Pons (tissue), 1 donor: Measurements from ENCODE around the gene MVD.

Experiments
- DNase-seq: peaks from one replicate; pipeline ENCODE4 v3.0.0-alpha.2; 2016; ENCODE audit warnings: low spot score

Gene MVD

DNA sequence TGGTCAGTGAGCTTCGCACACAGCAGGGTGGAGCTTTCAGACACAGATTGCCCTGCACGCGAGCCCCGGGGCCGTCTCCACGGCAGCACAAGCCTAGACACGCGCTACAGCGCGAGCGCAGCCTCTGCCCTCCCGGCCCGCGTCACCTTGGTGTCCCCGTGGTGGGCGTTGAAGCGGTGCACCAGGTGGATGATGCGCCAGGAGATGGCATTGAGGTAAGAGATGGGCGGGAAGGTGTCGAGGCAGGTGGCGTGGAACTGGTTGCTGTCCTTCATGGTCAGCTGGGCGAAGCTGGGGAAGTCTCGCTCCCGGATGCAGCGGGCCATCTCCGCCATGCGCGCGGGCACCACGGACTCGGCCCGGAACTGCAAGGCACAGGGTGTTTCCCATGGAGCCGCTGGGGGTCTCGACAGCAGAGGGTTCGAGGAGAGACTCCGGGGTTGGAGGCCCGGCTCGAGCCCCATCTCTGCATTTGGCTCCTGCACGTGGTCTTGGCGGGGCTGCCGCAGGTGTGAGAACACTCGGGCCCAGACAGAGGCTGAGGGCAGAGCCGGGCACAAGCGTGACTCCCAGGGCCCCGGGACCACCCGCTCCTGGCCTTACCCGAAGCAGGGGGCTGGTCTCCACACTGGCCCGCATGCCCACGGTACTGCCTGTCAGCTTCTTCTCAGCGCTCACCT is 7.7 kb downstream of the MVD start:
- DNase-seq = no peak

DNA sequence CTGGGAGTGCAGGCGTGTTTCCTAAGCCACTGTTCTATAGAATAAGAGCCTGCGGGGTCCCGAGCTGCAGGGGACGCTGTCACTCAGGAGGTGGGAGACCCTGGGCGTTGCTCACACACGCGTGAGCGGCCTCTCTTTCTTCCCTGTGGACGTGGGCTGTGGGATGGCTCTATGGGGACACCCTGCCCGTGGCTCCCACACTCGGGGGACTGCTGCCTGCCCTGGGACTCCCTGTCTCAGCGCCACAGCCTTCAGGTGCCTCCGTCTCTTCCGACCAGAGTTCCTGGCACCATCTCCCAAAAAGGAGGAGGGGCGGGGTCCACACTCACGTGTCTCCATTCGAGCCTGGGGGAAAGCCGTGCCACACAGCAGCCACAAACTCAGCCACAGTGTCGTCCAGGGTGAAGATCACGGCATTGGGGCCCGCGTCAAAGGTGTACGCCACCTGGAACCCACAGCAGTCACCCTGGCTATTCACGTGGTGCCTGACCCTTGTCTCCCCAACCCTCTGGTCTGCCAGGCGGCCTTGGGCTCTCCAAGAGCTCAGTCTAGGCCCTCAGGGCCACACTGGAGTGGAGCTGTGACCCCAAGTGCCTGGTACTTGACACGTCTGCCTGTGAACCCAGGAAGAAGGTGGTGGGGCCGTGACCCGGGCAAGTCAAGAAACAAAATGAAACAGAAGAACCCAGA is 8.4 kb downstream of the MVD start:
- DNase-seq = no peak

DNA sequence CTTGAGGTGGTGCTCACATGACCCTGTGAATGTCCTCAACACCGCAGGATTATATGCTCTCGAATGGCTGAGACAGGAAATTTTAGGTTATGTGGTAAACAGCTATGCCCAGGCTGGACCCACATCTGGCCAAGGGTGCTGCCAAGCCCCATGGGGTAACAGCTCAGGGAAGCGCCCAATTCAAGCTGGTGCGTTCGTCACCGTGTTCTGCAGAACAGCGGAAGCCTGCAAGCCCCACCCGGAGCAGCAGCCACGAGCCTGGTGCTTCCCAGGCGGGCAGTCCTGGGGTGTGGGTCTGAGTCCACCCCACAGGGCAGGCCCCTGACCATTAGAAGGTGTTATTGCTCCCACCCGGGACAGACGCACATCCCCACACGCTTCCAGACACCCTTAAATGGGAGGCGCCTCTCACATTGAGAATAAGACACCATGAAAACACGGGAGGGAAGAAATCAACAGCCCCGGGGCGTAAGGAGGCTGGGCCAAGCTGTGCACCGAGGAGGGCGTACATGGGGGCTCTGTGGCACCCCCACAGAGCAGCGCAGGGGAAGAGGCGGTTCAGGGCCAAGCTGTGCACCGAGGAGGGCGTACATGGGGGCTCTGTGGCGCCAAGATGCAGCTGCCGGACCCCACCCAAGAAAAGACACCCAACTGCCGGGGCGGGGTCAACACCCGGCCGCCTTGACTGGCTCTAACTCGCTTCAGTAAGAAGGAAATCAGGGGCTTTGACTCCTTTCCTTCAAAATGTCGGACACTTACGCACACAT is 9.1 kb downstream of the MVD start:
- DNase-seq = no peak

GRCh38 chr16:88653101-88653500 is 9.8 kb downstream of the MVD start:
- no peak for DNase-seq

GRCh38 chr16:88652762-88653063 is 10.2 kb downstream of the MVD start:
- no peak for DNase-seq

DNA sequence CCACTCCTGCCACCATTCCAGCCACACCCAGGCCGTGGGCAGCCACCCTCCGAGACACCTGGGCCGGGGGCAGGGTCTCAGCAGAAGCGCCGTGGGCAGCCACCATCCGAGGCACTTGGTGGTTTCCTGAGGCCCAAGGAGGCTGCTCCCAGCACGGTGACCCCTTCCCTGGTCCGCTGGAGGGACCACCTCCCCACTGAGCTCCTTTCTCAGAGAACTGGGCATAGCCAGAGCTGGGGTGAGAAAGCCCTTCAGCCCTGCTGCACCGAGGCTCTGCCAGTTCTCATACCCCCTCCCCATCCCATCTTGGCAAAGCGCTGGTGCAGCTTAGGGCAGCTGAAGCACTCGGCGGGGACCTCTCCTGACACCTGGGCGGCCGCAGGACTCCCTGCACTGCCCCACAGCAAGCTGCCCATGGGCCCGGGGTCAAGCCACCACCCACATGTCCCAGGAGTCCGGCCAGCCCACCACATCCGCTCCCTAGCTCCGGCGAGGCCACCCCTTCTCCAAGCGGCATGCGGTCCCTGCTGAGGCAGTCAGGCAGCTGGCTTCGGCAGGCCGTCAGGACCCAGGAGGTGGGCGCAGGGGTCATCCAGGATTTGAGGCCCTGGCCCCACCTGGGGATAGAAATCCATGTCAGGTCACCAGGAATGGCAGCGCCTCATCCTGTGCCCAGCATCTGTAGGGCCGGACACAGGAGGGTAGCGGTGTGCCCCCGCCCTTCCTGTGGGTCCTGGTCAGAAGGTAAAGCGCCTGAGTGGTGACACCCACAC is 10.7 kb downstream of the MVD start:
- no peak for DNase-seq

DNA sequence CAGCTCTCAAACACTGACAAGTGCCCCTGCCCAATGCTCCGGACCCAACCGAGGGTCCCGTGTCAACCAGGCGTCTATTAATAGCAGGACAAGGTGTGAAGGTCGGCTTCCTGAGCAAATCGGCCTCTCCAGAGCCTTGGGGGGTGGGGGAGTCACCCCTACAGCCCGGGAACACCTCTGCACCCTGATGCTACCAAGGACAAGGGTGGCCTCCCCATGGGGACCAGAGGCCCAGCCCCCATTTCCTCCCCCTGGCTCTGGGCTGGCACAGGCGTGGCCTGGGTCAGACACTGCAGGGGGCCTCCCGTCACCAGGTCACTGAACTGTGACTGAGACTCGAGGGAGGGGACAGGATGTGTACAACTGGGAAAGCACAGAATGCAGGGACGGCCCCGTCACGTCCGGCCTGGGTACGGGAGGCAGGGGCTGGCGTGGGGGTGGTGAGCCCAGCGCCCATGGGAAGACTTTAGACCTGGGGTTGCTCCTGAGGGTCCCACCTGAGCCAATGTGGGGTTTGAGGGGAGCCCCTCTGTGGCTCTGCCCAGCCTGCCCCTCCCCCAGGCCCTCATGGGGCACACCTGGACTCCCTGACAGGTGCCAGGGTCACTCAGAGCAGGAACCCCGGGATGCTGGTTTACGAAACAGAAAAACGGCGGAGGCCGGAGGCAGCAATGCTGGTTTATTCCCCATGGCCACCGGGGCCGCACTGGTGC is 11.5 kb downstream of the MVD start:
- no peak for DNase-seq

GRCh38 chr16:88650749-88651275 is 12.1 kb downstream of the MVD start, which contains the start of gene CYBA:
Gene CYBA (minus strand): TSS chr16:88651053. CDS start chr16:88651013, 40 bp downstream.
- no peak for DNase-seq

DNA sequence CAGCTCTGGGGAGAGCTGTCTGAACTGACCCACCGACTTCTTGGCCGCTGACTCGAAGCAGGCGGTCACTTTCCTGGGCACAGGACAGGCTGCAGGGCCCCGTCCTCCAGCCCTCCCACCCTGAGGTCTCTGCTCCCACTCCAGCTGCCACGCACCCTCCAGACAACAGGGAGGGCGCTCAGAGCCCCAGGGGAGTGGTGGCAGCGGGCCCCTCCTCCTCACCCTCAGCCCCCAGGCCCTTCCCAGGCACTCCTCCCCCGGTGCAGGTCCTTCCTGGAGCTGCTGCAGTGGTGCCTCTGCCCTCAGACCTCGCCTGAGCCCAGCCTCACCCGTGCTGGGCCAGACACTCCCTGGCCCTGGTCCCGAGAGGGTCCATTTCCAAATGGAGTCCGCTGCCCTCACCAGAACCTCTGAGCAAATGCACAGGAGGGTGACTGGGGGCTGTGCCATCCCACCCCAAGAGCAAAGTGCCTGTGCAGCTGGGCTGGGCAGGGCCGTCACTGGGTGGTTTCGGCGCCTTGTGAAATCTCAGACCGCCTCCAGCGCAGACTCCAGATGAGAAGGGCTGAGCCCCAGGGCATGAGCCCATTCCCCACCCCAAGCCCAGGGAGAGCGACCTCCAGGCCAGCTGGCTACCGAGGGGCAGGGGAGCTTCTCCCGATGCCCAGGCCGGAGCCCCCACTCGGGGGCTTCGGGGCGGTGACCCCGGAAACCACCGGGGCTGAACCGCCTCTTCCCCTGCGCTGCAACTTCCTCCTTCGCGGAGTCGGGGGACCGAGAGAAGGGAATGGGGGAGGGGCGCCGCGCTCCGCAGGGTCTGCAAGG is 12.8 kb downstream of the MVD start:
- DNase-seq = no peak

- DNase-seq = no peak
Measured at GRCh38 chr16:88649195-88649923, 13.5 kb downstream of the MVD start.

- DNase-seq = no peak
Measured at GRCh38 chr16:88647178-88648070, 15.5 kb downstream of the MVD start.

- DNase-seq = no peak
Measured at GRCh38 chr16:88646345-88647034, 16.4 kb downstream of the MVD start.

DNA sequence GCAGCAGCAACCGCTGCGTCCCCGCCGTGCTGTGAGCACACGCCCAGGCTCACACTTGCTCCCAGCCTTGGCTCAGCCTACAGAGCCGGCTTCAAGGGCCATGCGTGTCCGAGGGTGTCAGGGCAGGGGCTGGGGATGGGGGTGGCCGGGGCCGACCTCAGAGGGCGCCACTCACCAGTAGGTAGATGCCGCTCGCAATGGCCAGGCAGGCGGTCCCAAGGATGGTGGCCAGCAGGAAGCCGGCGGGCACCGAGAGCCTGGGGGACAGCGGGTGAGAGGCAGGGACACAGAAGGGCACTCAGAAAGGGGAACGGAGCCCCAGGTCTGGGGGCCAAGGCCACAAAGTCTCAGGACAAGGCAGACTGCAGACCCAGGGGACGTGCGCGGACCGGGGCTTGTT is 16.9 kb downstream of the MVD start:
- DNase-seq = no peak

DNA sequence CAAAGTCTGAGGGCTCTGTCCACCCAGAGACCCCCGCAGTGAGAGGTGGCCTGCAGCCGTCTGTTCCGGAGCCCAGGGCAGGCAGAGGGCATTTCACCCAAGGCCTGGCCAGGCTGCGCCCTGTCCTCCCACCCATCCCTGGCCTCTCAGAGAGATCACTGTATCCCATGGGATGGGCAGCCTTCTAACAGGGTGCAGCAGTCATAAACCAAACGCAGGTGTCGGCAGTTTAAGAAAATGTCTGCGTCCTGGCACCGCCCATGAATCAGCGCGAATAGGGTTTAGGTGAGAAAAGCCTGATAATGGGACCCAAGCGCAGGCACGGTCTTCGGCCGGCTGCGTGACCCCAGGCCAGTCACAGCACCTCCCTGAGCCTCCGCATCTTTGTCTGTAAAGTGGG is 17.4 kb downstream of the MVD start:
- DNase-seq = no peak

DNA sequence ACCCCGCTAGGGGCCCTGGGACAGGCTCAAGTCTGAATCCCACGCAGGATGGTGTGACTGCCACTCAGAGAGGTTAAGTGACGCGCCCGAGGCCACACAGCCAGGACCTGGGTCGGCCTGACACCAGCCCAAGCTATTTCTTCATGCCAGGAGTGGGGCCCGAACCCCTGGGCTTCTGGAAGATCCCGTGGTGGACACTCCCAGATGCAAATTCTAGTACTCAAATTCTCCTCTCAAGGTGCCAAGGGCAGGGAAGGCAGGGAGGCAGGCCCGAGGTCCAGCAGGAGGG is 19.3 kb downstream of the MVD start:
- DNase-seq = no peak

DNA sequence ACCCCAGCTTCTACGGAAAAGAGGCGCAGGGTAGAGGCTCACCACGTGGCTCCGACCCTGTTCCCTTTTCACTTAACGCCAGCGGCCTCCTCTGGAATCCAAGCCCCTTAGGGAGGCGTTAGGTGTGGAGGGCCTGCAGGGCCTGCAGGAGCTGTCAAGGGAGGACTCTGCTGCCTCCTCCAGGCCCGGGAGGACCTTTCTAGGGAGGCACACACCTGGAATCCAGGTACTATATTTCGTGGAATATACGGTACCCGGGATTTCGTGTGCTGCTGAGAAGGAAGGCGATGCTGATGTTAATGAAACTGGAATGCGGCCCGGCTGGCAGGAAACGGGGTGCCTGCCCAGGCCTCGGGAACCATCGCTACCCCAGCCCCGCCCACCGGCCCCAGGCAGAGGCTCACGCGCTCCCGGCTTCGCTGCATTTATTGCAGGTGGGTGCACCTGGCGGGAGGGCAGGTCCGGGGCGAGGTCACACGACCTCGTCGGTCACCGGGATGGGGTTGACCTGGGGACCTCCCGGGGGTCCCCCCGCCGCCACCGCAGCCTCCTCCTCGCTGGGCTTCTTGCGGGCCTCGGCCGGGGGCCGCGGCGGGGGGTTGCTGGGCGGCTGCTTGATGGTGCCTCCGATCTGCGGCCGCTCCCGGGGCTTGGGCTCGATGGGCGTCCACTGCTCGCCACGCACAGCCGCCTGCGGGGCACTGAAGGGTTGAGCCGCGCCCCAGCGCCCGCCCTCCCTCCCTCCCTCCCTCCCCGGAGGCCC is 19.8 kb downstream of the MVD start:
- no peak for DNase-seq

DNA sequence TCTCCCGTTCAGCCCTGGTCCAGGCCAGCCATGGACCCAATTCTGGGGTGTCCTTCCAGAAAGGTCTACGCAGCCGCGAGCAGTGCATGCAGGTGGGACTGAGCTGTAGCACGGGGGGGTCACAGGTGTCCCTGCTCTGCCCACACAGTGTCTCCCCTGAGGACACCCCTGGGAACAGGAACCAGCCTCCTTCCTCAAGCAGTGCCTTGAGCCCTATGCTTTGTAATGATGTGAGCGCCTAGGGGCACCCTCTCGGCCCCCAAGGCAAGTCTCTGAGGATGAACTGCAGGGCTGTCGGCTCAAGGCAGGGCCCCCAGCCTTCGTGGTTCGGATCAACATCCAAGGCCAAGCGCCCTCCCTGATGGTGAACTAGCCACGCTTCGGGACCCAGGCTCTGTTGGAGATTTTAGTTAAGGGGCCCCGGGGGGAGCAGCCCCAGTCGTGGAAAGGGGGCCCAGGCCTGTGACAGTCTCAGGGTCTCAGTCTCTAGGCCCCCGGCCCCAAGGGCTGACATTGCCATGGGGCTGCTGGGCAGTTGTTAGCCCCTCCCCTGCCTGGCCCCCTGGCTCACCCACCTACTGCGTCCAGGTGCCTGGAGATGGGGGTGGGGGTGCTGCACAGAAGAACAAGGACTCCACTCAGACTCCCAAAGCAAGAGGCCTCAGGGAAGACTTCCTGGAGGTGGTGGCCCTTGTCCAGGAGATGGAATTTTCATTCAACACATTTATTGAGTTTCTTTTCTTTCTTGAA is 22.2 kb downstream of the MVD start:
- DNase-seq = no peak
